ENCODE measurements around the gene SUN2.

The SUN2 gene

DNA sequence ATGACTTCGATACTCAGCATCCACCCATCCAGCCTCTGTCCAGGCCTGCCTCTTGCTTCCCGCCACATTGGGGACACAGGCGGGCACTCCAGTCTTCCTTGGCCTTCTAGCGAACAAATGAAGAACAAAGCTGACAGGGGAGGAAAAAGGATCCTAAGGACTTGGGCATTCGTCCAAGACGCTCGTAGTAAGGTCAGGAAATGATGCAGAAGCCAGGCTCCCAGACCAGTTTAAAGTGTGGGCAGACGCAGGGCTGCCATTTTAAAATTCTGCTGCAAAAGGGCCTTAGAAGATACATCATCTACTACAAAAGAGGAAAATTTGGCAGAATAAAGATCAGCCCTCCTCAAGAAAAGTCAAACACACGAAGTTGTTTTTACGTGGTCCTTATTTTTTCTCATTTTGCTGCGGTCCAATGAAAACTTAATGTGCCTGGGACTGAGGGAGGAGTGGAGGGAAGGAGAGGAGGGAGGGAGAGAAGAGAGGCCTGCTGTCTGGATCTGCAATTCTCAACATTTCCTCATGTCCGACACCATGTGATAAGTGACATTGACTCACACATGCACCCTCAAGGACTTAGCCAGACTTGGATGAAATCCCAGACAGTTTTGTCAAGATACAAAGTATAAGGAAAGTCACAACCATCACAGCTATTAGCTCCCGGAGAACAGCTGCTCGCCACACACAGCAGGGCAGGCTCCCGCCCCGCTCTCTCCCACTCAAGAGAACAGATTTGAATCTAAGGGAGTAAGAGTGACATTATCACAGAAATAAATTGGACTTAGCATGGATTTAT lies 32.4 kb upstream of the SUN2 start:
- TF ChIP-seq EGR1 (IDR thresholded peaks at IDR 0.05) (no peak), TEAD4 (IDR thresholded peaks at IDR 0.05) (no peak), NFIC (IDR thresholded peaks at IDR 0.05) (no peak), TAF1 (IDR thresholded peaks at IDR 0.05; ENCODE audit: low read depth) (no peak), YY1 (IDR thresholded peaks at IDR 0.05; ENCODE audit: low read depth) (no peak), TCF12 (IDR thresholded peaks at IDR 0.05; ENCODE audit: low read depth) (no peak), RAD21 (IDR thresholded peaks at IDR 0.05; ENCODE audit: low read depth) (no peak), FOXM1 (IDR thresholded peaks at IDR 0.05; ENCODE audit: borderline replicate concordance, low read depth) (no peak), CREB1 (IDR thresholded peaks at IDR 0.05; ENCODE audit: low read depth) (no peak), USF1 (IDR thresholded peaks at IDR 0.05) (no peak), ZBTB7A (IDR thresholded peaks at IDR 0.05; ENCODE audit: low read depth) (no peak), EP300 (IDR thresholded peaks at IDR 0.05; ENCODE audit: borderline replicate concordance) (no peak), CEBPB (IDR thresholded peaks at IDR 0.05) (no peak), MAX (IDR thresholded peaks at IDR 0.05) (no peak)
- TF ChIP-seq, protein P1, sequence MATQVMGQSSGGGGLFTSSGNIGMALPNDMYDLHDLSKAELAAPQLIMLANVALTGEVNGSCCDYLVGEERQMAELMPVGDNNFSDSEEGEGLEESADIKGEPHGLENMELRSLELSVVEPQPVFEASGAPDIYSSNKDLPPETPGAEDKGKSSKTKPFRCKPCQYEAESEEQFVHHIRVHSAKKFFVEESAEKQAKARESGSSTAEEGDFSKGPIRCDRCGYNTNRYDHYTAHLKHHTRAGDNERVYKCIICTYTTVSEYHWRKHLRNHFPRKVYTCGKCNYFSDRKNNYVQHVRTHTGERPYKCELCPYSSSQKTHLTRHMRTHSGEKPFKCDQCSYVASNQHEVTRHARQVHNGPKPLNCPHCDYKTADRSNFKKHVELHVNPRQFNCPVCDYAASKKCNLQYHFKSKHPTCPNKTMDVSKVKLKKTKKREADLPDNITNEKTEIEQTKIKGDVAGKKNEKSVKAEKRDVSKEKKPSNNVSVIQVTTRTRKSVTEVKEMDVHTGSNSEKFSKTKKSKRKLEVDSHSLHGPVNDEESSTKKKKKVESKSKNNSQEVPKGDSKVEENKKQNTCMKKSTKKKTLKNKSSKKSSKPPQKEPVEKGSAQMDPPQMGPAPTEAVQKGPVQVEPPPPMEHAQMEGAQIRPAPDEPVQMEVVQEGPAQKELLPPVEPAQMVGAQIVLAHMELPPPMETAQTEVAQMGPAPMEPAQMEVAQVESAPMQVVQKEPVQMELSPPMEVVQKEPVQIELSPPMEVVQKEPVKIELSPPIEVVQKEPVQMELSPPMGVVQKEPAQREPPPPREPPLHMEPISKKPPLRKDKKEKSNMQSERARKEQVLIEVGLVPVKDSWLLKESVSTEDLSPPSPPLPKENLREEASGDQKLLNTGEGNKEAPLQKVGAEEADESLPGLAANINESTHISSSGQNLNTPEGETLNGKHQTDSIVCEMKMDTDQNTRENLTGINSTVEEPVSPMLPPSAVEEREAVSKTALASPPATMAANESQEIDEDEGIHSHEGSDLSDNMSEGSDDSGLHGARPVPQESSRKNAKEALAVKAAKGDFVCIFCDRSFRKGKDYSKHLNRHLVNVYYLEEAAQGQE (IDR thresholded peaks at IDR 0.05; ENCODE audit: low read depth): no peak

DNA sequence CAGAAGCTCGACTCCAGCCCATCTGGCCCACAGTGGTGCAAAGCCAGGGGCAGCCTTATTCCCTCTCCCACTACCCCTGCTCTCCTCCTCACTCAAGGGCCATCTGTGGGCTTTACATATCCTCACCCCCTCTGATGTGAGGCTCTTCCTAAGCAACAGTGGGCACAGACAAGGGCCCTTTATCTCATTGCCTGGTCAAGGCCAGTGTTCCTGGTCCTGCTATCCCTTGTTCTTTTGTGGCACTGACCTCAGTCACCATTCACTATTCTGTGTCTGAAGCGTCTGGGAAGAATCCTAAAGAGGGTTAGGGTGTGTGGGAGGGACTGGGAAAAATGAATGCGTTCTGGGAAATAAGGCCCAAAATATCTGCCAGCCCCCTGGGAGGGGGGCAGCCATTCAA lies 30.8 kb upstream of the SUN2 start:
- TF ChIP-seq TEAD4 (IDR thresholded peaks at IDR 0.05): no peak
- TF ChIP-seq TCF12 (IDR thresholded peaks at IDR 0.05; ENCODE audit: low read depth): no peak
- TF ChIP-seq, protein P1 (IDR thresholded peaks at IDR 0.05; ENCODE audit: low read depth): no peak
- TF ChIP-seq MAX (IDR thresholded peaks at IDR 0.05): no peak
- TF ChIP-seq CREB1 (IDR thresholded peaks at IDR 0.05; ENCODE audit: low read depth): no peak
- TF ChIP-seq EP300 (IDR thresholded peaks at IDR 0.05; ENCODE audit: borderline replicate concordance): no peak
- TF ChIP-seq FOXM1 (IDR thresholded peaks at IDR 0.05; ENCODE audit: borderline replicate concordance, low read depth): no peak
- TF ChIP-seq RAD21 (IDR thresholded peaks at IDR 0.05; ENCODE audit: low read depth): no peak
- no peak for TF ChIP-seq NFIC (IDR thresholded peaks at IDR 0.05)
- no peak for TF ChIP-seq TAF1 (IDR thresholded peaks at IDR 0.05; ENCODE audit: low read depth)
- no peak for TF ChIP-seq CEBPB (IDR thresholded peaks at IDR 0.05)

DNA sequence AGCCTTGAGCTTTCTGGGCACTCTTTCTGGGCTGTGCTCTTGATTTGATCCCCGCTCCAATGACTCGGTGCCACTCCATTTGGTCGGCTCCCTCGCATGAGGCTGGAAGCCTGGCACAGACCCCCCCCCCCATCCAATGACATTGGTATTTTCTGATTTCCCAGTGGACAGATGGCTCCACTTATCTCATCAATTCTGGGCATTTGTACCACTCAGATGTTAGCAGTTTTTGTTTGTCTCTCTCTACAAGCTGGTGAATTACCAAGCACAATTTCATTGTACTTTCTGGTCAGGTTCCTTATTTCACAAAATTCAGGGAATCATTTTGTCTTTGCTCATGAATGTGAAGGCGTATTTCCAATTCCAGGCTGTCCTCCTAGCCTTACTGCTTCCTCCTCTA lies 29.1 kb upstream of the SUN2 start:
- TF ChIP-seq TAF1 (IDR thresholded peaks at IDR 0.05; ENCODE audit: low read depth) (no peak), NFIC (IDR thresholded peaks at IDR 0.05) (no peak), TCF12 (IDR thresholded peaks at IDR 0.05; ENCODE audit: low read depth) (no peak), USF1 (IDR thresholded peaks at IDR 0.05) (no peak), YY1 (IDR thresholded peaks at IDR 0.05; ENCODE audit: low read depth) (no peak)

- no peak for TF ChIP-seq MAX (IDR thresholded peaks at IDR 0.05)
- no peak for TF ChIP-seq TCF12 (IDR thresholded peaks at IDR 0.05; ENCODE audit: low read depth)
- no peak for TF ChIP-seq ZBTB7A (IDR thresholded peaks at IDR 0.05; ENCODE audit: low read depth)
- TF ChIP-seq EP300 (IDR thresholded peaks at IDR 0.05; ENCODE audit: borderline replicate concordance): no peak
- TF ChIP-seq FOXM1 (IDR thresholded peaks at IDR 0.05; ENCODE audit: borderline replicate concordance, low read depth): no peak
- no peak for TF ChIP-seq YY1 (IDR thresholded peaks at IDR 0.05; ENCODE audit: low read depth)
- TF ChIP-seq TEAD4 (IDR thresholded peaks at IDR 0.05): no peak
- no peak for TF ChIP-seq CEBPB (IDR thresholded peaks at IDR 0.05)
- no peak for TF ChIP-seq EGR1 (IDR thresholded peaks at IDR 0.05)
- TF ChIP-seq, protein P1 (IDR thresholded peaks at IDR 0.05; ENCODE audit: low read depth): no peak
- TF ChIP-seq USF1 (IDR thresholded peaks at IDR 0.05): no peak
- no peak for TF ChIP-seq NFIC (IDR thresholded peaks at IDR 0.05)
- no peak for TF ChIP-seq CREB1 (IDR thresholded peaks at IDR 0.05; ENCODE audit: low read depth)
- no peak for TF ChIP-seq RAD21 (IDR thresholded peaks at IDR 0.05; ENCODE audit: low read depth)
- no peak for TF ChIP-seq TAF1 (IDR thresholded peaks at IDR 0.05; ENCODE audit: low read depth)
Measured at GRCh38 chr22:38784035-38784434, 28.2 kb upstream of the SUN2 start.
